HEK293 (cell line): Measurements from ENCODE around the gene CELA2A.
"Not testable (repeated sequence)": the region's sequence is repeated elsewhere in the genome, so short reads cannot be mapped to it uniquely, and the experiment has no call there.

Experiments
- CTCF ChIA-PET: fragments of 350-600 bp; formaldehyde crosslinking; extraction: SDS; loops from one replicate; lab custom pipeline; 2021; ENCODE audit warnings: antibody characterized with exemption; lab: Yijun Ruan, JAX
- POLR2A ChIA-PET: fragments of 300-600 bp; formaldehyde crosslinking; extraction: SDS; loops from one replicate; lab custom pipeline; 2020; ENCODE audit warnings: antibody characterized with exemption, inconsistent platforms; lab: Yijun Ruan, JAX
- H3K27ac ChIP-seq: fragments of 200-500 bp; sonication (Bioruptor generic); 2 replicates; pipeline ENCODE4 v1.5.1; 2014; ENCODE audit warnings: low read depth, low read length, control low read depth, inconsistent platforms; ENCODE audit errors: extremely low read depth
- H3K36me3 ChIP-seq, 2 experiments: fragments of 200-500 bp in 1 of 2; sonication (Bioruptor generic) in 1 of 2; 1 replicate in 1 of 2; 2 replicates in 1 of 2; pipeline ENCODE4 v1.5.1; 2014 to 2017; ENCODE audit warnings: inconsistent platforms in 2 of 2, low read length in 2 of 2; ENCODE audit not compliant: control insufficient read depth in 2 of 2, insufficient read depth in 1 of 2
- H3K4me1 ChIP-seq: fragments of 200-500 bp; sonication (Bioruptor generic); 2 replicates; pipeline ENCODE4 v1.5.1; 2014; ENCODE audit warnings: mild to moderate bottlenecking, low read length, inconsistent platforms; ENCODE audit not compliant: control insufficient read depth, insufficient read depth
- H3K4me3 ChIP-seq: 2 replicates; pipeline ENCODE4 v1.5.1; 2011; ENCODE audit warnings: low read depth, mild to moderate bottlenecking, control low read depth, low read length, moderate library complexity
- H3K9me3 ChIP-seq: fragments of 200-500 bp; sonication (Bioruptor generic); 2 replicates; pipeline ENCODE4 v1.5.1; 2014; ENCODE audit warnings: low read depth, low read length, inconsistent platforms; ENCODE audit not compliant: control insufficient read depth, insufficient read depth
- CTCF ChIP-seq: fragments of 450-650 bp; formaldehyde crosslinking; IDR thresholded peaks from 2 replicates; pipeline ENCODE4 v1.5.1; 2016; ENCODE audit warnings: missing biosample characterization, missing genetic modification characterization
- FEZF1 ChIP-seq: fragments of 450-650 bp; formaldehyde crosslinking; IDR thresholded peaks from 2 replicates; pipeline ENCODE4 v1.5.1; 2016; ENCODE audit warnings: missing biosample characterization, missing genetic modification characterization
- GLI4 ChIP-seq: fragments of 450-650 bp; formaldehyde crosslinking; IDR thresholded peaks from 2 replicates; pipeline ENCODE4 v1.5.1; 2016; ENCODE audit warnings: missing biosample characterization, missing genetic modification characterization
- MYNN ChIP-seq: fragments of 450-650 bp; formaldehyde crosslinking; IDR thresholded peaks from 2 replicates; pipeline ENCODE4 v1.5.1; 2016; ENCODE audit warnings: missing biosample characterization, missing genetic modification characterization, borderline replicate concordance
- OSR2 ChIP-seq: fragments of 450-650 bp; formaldehyde crosslinking; IDR thresholded peaks from 2 replicates; pipeline ENCODE4 v1.5.1; 2016; ENCODE audit warnings: missing biosample characterization, missing genetic modification characterization
- SALL2 ChIP-seq: fragments of 450-650 bp; formaldehyde crosslinking; IDR thresholded peaks from 2 replicates; pipeline ENCODE4 v1.5.0; 2017; ENCODE audit warnings: missing biosample characterization, mild to moderate bottlenecking, missing genetic modification characterization, borderline replicate concordance
- SCRT1 ChIP-seq: fragments of 450-650 bp; formaldehyde crosslinking; IDR thresholded peaks from 2 replicates; pipeline ENCODE4 v1.5.1; 2016; ENCODE audit warnings: missing biosample characterization, missing genetic modification characterization, borderline replicate concordance
- SP3 ChIP-seq: fragments of 450-650 bp; formaldehyde crosslinking; IDR thresholded peaks from 2 replicates; pipeline ENCODE4 v1.5.1; 2016; ENCODE audit warnings: missing biosample characterization, missing genetic modification characterization
- ZBTB26 ChIP-seq: fragments of 450-650 bp; formaldehyde crosslinking; optimal IDR thresholded peaks from 2 replicates; pipeline ENCODE3; 2016; ENCODE audit warnings: missing biosample characterization, mild to moderate bottlenecking, missing genetic modification characterization
- ZEB2 ChIP-seq: fragments of 450-650 bp; formaldehyde crosslinking; IDR thresholded peaks from 2 replicates; pipeline ENCODE4 v1.5.1; 2016; ENCODE audit warnings: missing biosample characterization, missing genetic modification characterization
- ZNF121 ChIP-seq: fragments of 450-650 bp; formaldehyde crosslinking; IDR thresholded peaks from 2 replicates; pipeline ENCODE4 v1.5.1; 2016; ENCODE audit warnings: missing biosample characterization, missing genetic modification characterization
- ZNF132 ChIP-seq: fragments of 450-650 bp; formaldehyde crosslinking; IDR thresholded peaks from 2 replicates; pipeline ENCODE4 v1.5.1; 2017; ENCODE audit warnings: missing biosample characterization, missing genetic modification characterization, borderline replicate concordance
- ZNF202 ChIP-seq: fragments of 450-650 bp; formaldehyde crosslinking; IDR thresholded peaks from 2 replicates; pipeline ENCODE4 v1.5.1; 2016; ENCODE audit warnings: missing biosample characterization, missing genetic modification characterization, borderline replicate concordance
- ZNF248 ChIP-seq: fragments of 450-650 bp; formaldehyde crosslinking; IDR thresholded peaks from 2 replicates; pipeline ENCODE4 v1.5.1; 2017; ENCODE audit warnings: missing biosample characterization, missing genetic modification characterization
- ZNF311 ChIP-seq: fragments of 450-650 bp; formaldehyde crosslinking; IDR thresholded peaks from 2 replicates; pipeline ENCODE4 v1.5.1; 2017; ENCODE audit warnings: missing biosample characterization, missing genetic modification characterization, borderline replicate concordance
- ZNF362 ChIP-seq: fragments of 450-650 bp; formaldehyde crosslinking; IDR thresholded peaks from 2 replicates; pipeline ENCODE4 v1.5.1; 2016; ENCODE audit warnings: missing biosample characterization, missing genetic modification characterization
- ZNF366 ChIP-seq: fragments of 450-650 bp; formaldehyde crosslinking; conservative IDR thresholded peaks from 2 replicates; pipeline ENCODE4 v1.5.1; 2016; ENCODE audit warnings: missing biosample characterization, missing genetic modification characterization
- ZNF391 ChIP-seq: fragments of 450-650 bp; formaldehyde crosslinking; IDR thresholded peaks from 2 replicates; pipeline ENCODE4 v1.5.1; 2016; ENCODE audit warnings: low read depth, missing biosample characterization, missing genetic modification characterization, borderline replicate concordance
- ZNF433 ChIP-seq: fragments of 450-650 bp; formaldehyde crosslinking; IDR thresholded peaks from 2 replicates; pipeline ENCODE4 v1.5.1; 2016; ENCODE audit warnings: missing biosample characterization, missing genetic modification characterization, low read depth
- ZNF48 ChIP-seq: fragments of 450-650 bp; formaldehyde crosslinking; IDR thresholded peaks from 2 replicates; pipeline ENCODE4 v1.5.1; 2016; ENCODE audit warnings: missing biosample characterization, missing genetic modification characterization
- ZNF501 ChIP-seq: fragments of 450-650 bp; formaldehyde crosslinking; IDR thresholded peaks from 2 replicates; pipeline ENCODE4 v1.5.1; 2016; ENCODE audit warnings: missing biosample characterization, missing genetic modification characterization
- ZNF510 ChIP-seq: fragments of 450-650 bp; formaldehyde crosslinking; IDR thresholded peaks from 2 replicates; pipeline ENCODE4 v1.5.1; 2018; ENCODE audit warnings: mild to moderate bottlenecking, missing genetic modification characterization, missing biosample characterization; ENCODE audit not compliant: insufficient replicate concordance
- ZNF549 ChIP-seq: fragments of 450-650 bp; IDR thresholded peaks from 2 replicates; pipeline ENCODE4 v1.5.1; 2018; ENCODE audit warnings: missing biosample characterization, missing genetic modification characterization, mild to moderate bottlenecking, inconsistent platforms, moderate library complexity
- ZNF555 ChIP-seq: fragments of 450-650 bp; formaldehyde crosslinking; conservative IDR thresholded peaks from 2 replicates; pipeline ENCODE4 v1.5.1; 2017; ENCODE audit warnings: missing biosample characterization, mild to moderate bottlenecking, missing genetic modification characterization, inconsistent platforms
- ZNF621 ChIP-seq: fragments of 450-650 bp; formaldehyde crosslinking; IDR thresholded peaks from 2 replicates; pipeline ENCODE4 v1.5.1; 2017; ENCODE audit warnings: missing biosample characterization, missing genetic modification characterization
- ZNF629 ChIP-seq: fragments of 450-650 bp; formaldehyde crosslinking; IDR thresholded peaks from 2 replicates; pipeline ENCODE4 v1.5.1; 2017; ENCODE audit warnings: missing biosample characterization, missing genetic modification characterization
- ZNF677 ChIP-seq: fragments of 450-650 bp; IDR thresholded peaks from 2 replicates; pipeline ENCODE4 v1.5.0; 2018; ENCODE audit warnings: missing biosample characterization, mild to moderate bottlenecking, missing genetic modification characterization, moderate library complexity
- ZNF791 ChIP-seq: fragments of 450-650 bp; formaldehyde crosslinking; IDR thresholded peaks from 2 replicates; pipeline ENCODE4 v1.5.1; 2016; ENCODE audit warnings: missing biosample characterization, missing genetic modification characterization

The CELA2A gene

GRCh38 chr1:15513919-15514318 lies 57.4 kb downstream of the CELA2A start:
- H3K9me3 ChIP-seq, result no peaks in the 10 kb centered on the region
- H3K4me1 ChIP-seq, result no peaks in the 10 kb centered on the region
- no peak overlapping the region for H3K4me3 ChIP-seq
- ChIA-PET POLR2A (no interaction called here), CTCF (interaction anchor here (0.6 to 3.6 kb wide), 2 partner anchors 13 to 125 kb away, joined by 4 to 13 read pairs; no protein-coding TSS in a partner anchor)
- no peak overlapping the region for H3K27ac ChIP-seq
- H3K36me3 ChIP-seq, result peaks cover 0 to 60% of the 10 kb centered on the region in 2 experiments; a peak in 1 of 3 replicates
- TF ChIP-seq OSR2, result no peak
- no peak for TF ChIP-seq ZNF510 (tag by site-specific recombination)
- no peak for TF ChIP-seq ZNF202 (tag by site-specific recombination)
- TF ChIP-seq ZNF629, result no peak
- TF ChIP-seq ZNF311 (tag by site-specific recombination), result no peak
- no peak for TF ChIP-seq ZNF132 (tag by site-specific recombination)
- TF ChIP-seq ZNF555 (tag by site-specific recombination), result no peak
- TF ChIP-seq FEZF1, result no peak
- TF ChIP-seq ZNF501 (tag by site-specific recombination), result no peak
- TF ChIP-seq SALL2 (tag by site-specific recombination), result no peak
- no peak for TF ChIP-seq ZNF48 (tag by site-specific recombination)

- H3K9me3 ChIP-seq, POLR2A ChIA-PET, H3K4me3 ChIP-seq, H3K27ac ChIP-seq, H3K4me1 ChIP-seq: not testable (repeated sequence)
- CTCF ChIA-PET, result interaction anchor here (0.6 to 3.6 kb wide), 3 partner anchors 12 to 115 kb away, joined by 3 to 13 read pairs (median 3); partner anchors contain the start of gene DNAJC16
- H3K36me3 ChIP-seq, result peaks cover 0 to 57% of the 10 kb centered on the region in 2 experiments; a peak in 1 of 3 replicates
Measured at GRCh38 chr1:15514557-15514956, 58.0 kb downstream of the CELA2A start.

GRCh38 chr1:15515022-15515663 lies 58.6 kb downstream of the CELA2A start:
- Histone ChIP-seq H3K4me1 (no peaks in the 10 kb centered on the region), H3K9me3 (no peaks in the 10 kb centered on the region), H3K27ac (no peak overlapping the region)
- CTCF ChIA-PET, result interaction anchor here (0.6 to 3.6 kb wide), 4 partner anchors 9 to 115 kb away, joined by 3 to 13 read pairs (median 3); partner anchors contain the start of gene DNAJC16
- POLR2A ChIA-PET, result interaction anchor here (0.6 kb wide), 1 partner anchor 68 kb away, joined by 3 read pairs; no protein-coding TSS in a partner anchor
- TF ChIP-seq ZNF366 (tag by site-specific recombination) (no peak), ZNF621 (tag by site-specific recombination) (no peak), ZNF121 (no peak), SP3 (no peak), ZNF791 (tag by site-specific recombination) (no peak), ZNF549 (tag by site-specific recombination) (no peak), ZNF433 (tag by site-specific recombination) (no peak), CTCF (tag by site-specific recombination) (no peak), ZNF362 (tag by site-specific recombination) (no peak), ZNF391 (tag by site-specific recombination) (no peak), ZEB2 (tag by site-specific recombination) (no peak), ZNF677 (tag by site-specific recombination) (no peak), MYNN (tag by site-specific recombination) (no peak), GLI4 (no peak), ZBTB26 (tag by site-specific recombination) (no peak), ZNF248 (no peak), SCRT1 (tag by site-specific recombination) (no peak)
- TF ChIP-seq, all 188 proteins: peak for 0
- H3K36me3 ChIP-seq, result peaks cover 0 to 57% of the 10 kb centered on the region in 2 experiments; a peak in 1 of 3 replicates
- H3K4me3 ChIP-seq, result no peak overlapping the region
